Retinal pigment epithelial cell (primary cell): Measurements from ENCODE around the gene PCBD2.

Experiments
- DNase-seq: peaks from one replicate; pipeline ENCODE4 v3.0.0-alpha.2; 2010; ENCODE audit warnings: low read depth
- H3K4me3 ChIP-seq: 2 replicates; pipeline ENCODE4 v1.5.1; 2011; ENCODE audit warnings: mild to moderate bottlenecking, low read length, control low read depth, moderate library complexity
- CTCF ChIP-seq: conservative IDR thresholded peaks from 2 replicates; pipeline ENCODE4 v1.5.1; 2011; ENCODE audit warnings: low read depth, low read length, control low read depth, inconsistent platforms

Gene PCBD2

GRCh38 chr5:134944630-134945029, 39.7 kb downstream of the PCBD2 start:
- no peak for DNase-seq
- no peak for TF ChIP-seq CTCF
- H3K4me3 ChIP-seq = no peak overlapping the region

- DNase-seq = no peak
- no peak for TF ChIP-seq CTCF
Observed at GRCh38 chr5:134945041-134945440, 40.1 kb downstream of the PCBD2 start.

GRCh38 chr5:134948911-134949310, 44.0 kb downstream of the PCBD2 start:
- no peak overlapping the region for H3K4me3 ChIP-seq
- DNase-seq = no peak
- no peak for TF ChIP-seq CTCF

More at GRCh38 chr5:134945041-134945440, 40.1 kb downstream of the PCBD2 start:
- H3K4me3 ChIP-seq = no peak overlapping the region

GRCh38 chr5:134949316-134949715, 44.4 kb downstream of the PCBD2 start:
- H3K4me3 ChIP-seq = no peak overlapping the region
- no peak for DNase-seq
- no peak for TF ChIP-seq CTCF

GRCh38 chr5:134957920-134958608, 53.1 kb downstream of the PCBD2 start:
- no peak for DNase-seq
- TF ChIP-seq CTCF = no peak
- H3K4me3 ChIP-seq = no peak overlapping the region

- DNase-seq = no peak
Observed at GRCh38 chr5:134958755-134959154, 53.8 kb downstream of the PCBD2 start.

More at GRCh38 chr5:134958755-134959154, 53.8 kb downstream of the PCBD2 start:
- no peak for TF ChIP-seq CTCF
- H3K4me3 ChIP-seq = no peak overlapping the region
